Inferior parietal cortex (tissue), 1 donor: ENCODE measurements around the gene DGAT2.

Source experiments
- DNase-seq: peaks from one replicate; pipeline ENCODE4 v3.0.0-alpha.2; 2016; ENCODE audit errors: extremely low spot score

DGAT2 gene

GRCh38 chr11:75778962-75779361 lies 10.4 kb downstream of the DGAT2 start:
- DNase-seq, result no peak

DNA sequence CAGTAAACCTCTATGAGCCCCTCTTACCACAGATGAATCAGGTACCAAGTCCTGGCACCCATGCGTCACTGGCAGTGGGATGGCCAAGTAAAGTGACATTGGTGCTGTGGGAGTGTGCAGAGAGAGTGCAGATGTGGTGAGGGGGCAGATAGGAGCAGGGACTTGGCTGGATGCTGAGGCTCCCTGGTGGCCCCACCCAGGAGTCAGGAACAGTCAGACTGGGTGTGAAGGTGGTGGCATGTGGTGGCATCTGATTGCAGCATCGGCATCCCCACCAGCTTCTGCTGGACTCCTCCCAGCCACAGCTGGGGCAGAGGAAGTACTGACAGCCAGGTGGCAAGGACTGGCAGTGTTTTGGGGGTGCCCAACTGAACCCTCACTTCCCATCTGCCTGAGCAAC lies 11.4 kb downstream of the DGAT2 start:
- DNase-seq, result no peak

GRCh38 chr11:75780888-75781287 lies 12.3 kb downstream of the DGAT2 start:
- DNase-seq, result no peak

DNA sequence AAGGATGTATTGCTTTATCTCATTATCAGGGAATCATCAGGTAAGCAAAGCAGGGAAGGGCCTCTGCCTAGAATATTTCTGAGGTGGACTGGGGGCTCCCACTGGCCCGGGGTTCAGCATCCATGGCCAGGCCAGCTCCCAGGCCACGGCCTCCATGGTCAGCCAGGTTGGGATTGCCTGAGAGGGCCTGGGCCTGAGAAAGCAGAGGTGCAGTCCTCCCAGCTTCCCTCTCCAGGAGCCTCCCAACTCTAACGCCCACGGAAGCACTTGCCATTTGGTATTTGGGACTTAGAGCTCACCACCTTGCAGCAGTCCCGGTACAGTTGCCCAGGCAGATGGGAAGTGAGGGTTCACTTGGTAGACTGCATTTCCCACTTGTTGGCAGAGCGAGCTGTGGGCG lies 12.7 kb downstream of the DGAT2 start:
- DNase-seq, result no peak

GRCh38 chr11:75781831-75782230 lies 13.3 kb downstream of the DGAT2 start:
- no peak for DNase-seq

DNA sequence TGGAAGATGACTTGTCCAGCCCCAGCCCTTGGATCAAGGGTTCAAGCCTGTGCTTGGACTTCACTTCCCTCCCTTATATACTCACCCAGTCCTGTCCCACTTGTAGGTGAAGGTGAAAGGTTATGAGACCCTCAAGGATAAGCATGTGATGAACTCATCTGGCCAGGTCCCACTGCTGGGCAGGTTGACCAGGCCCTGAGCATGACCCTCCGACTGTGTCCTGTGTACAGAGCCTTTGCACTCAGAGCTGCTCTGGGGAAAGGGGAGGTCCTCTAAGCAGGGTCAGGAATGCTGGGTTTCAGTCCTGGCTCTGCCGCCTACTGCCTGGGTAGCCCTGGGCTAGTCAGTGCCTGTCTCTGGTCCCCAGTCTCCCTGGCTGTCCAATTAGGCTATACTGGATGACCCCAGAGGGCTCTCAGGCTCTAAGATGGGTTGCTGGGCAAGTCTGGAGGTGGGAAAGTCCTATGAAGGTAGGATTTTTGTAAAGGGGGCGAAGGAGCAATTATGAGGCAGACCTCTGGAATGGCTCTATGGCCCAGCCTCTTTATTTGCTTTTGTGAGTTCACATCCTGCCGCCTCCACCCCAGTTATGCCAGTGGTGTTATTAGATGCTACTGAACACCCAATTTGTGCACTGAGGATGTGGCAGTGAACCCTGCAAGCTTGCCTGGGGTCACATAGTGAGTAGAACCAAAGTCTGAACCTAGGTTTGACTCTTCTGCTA lies 14.1 kb downstream of the DGAT2 start:
- no peak for DNase-seq

- no peak for DNase-seq
Measured at GRCh38 chr11:75783416-75784084, 15.0 kb downstream of the DGAT2 start.

- no peak for DNase-seq
Measured at GRCh38 chr11:75784085-75784478, 15.5 kb downstream of the DGAT2 start.

DNA sequence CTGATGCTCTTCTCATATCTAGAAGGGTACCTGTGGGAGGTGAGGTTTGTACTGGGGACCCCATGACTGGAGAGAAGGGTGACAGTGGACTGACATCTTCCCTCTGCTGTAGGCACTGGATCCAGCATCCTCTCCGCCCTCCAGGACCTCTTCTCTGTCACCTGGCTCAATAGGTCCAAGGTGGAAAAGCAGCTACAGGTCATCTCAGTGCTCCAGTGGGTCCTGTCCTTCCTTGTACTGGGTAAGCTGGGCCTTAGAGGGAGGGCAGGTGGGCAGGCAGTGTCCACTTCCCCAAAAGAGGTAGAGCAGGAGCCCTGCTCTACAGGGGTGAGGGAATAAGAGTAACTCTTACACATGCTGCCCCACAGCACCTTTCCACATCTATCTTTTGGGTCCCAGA lies 15.9 kb downstream of the DGAT2 start:
- DNase-seq, result no peak

DNA sequence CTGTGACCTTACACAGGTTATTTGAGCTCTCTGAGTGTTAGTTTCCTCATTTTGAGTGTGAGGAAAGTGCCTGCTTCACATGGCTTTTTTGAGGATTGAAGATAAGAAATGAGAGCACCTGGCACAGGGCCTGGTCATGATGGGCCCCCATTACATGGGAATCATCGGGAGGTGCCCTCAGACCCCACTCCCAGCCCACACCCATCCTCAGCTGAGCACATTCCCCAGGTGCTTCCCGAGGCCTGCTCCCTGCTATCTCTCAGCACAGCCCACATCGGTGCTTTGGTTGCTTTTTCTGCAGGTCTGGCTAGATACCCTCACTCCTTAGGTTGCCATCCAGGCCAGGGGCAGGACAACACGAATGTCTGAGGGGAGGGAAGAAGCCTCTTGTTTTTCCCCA lies 16.6 kb downstream of the DGAT2 start:
- no peak for DNase-seq

DNA sequence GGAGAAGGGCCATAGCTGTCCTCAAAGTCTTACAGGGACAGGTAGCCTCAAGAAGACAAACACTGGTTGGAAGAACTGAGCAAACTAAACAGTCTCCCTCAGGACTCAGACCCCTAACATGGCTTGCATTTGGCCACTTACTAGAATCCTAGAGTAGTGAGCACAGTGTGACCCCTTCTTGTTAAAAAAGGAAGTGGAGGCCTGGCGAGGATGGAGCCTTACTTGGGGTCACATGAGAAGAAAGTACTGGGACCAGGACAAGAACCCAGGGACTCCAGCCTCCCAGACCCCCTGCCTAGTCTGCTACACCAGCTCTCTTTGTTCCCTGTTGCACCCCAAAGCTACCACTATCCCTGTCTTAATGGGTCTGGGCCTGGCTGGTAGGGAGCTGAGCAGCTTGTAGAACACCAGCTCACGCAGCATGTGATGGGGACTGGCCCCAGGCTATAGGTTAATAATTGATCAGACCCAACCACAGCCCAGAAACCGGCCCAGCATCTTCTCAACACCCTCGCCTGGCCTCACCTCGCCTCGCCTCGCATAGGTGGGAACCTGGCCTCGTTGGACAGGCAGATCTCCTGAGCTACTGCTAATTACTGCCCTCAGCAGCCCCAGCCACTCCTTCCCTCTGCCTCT lies 17.6 kb downstream of the DGAT2 start:
- DNase-seq, result no peak

DNA sequence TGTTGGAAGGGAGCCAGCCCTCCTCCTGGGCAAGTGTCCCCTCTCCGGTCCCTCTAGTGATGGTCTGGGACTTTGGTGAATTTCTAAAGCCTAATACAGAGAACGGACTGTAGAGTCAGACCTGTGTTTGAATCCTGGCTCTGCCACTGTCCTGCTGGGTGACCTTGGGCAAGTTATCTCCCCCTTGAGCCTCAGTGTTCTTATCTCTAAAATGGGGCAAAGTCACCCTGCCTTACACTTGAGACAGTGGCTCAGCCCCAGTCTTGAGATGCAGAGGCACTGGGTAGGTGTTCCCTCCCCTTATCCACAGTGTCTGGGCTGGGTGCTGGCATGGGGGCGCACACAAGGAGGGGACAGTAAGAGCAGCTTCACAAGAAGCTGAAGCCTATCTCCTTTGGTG lies 20.9 kb downstream of the DGAT2 start:
- DNase-seq, result no peak

GRCh38 chr11:75790986-75791385 lies 22.4 kb downstream of the DGAT2 start:
- no peak for DNase-seq

DNA sequence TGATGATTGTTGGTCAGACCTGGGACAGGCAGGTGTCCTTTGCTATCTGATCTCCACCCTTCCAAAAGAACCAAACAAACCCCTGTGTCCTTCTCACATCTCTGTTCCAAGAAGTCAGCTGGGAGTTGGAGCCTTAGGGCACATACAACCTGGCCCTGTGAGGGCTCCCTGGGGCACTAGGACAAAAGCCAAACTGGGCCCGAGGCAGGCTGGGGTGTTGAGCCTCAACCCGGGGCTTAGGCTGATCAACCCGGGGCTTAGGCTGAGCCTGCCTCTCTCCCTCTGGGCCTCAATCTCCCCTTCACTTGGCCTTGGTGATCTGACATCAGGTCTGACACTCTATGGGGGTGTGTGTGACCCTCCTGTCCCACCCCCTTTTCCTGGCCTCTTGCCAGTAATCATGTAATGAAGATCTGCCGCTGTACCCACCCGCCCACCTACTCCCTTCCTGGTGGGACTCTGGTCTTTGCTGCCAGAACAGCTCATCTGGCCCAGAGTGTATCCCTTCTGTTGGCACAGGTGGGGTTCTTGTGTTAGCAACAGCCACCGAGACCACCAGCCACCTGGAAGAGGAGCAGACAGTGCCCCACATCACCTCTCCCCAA lies 23.7 kb downstream of the DGAT2 start:
- no peak for DNase-seq

- DNase-seq, result no peak
Measured at GRCh38 chr11:75792997-75793800, 24.6 kb downstream of the DGAT2 start.

GRCh38 chr11:75793966-75794365 lies 25.4 kb downstream of the DGAT2 start:
- DNase-seq, result no peak

- no peak for DNase-seq
Measured at GRCh38 chr11:75795276-75796090, 26.9 kb downstream of the DGAT2 start.

- DNase-seq, result no peak
Measured at GRCh38 chr11:75796091-75796435, 27.5 kb downstream of the DGAT2 start.

DNA sequence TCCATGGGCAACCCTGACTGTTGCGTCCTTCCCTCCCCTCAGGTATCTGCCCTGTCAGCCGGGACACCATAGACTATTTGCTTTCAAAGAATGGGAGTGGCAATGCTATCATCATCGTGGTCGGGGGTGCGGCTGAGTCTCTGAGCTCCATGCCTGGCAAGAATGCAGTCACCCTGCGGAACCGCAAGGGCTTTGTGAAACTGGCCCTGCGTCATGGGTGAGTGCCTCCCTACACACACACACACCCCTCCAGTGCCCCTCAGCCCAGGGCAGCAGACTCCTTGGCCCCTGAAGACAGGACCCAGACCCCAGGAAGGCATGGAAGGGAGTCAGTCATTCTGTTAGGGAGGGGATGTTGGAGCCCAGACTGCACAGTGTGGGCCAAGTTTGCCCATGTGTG lies 28.5 kb downstream of the DGAT2 start:
- DNase-seq, result no peak

GRCh38 chr11:75797792-75798191 lies 29.2 kb downstream of the DGAT2 start:
- DNase-seq, result no peak

GRCh38 chr11:75800136-75800675 lies 31.6 kb downstream of the DGAT2 start:
- no peak for DNase-seq
